Glutamatergic neuron (in vitro differentiated cells): ENCODE measurements around the gene KCNQ1. TPM values are rescaled to one million over a fixed set of nuclear protein-coding genes. Genes with fewer than 3 reads are reported as not detected.

Source experiments
- DNase-seq: peaks from one replicate; pipeline ENCODE4 v3.0.0; 2022
- H3K27ac Mint-ChIP-seq: one replicate; pipeline ENCODE4 v1.8.0; 2020; ENCODE audit warnings: mild to moderate bottlenecking, mixed read lengths, inconsistent platforms; ENCODE audit not compliant: unreplicated experiment
- H3K27me3 Mint-ChIP-seq: one replicate; pipeline ENCODE4 v1.8.0; 2020; ENCODE audit warnings: mild to moderate bottlenecking, moderate library complexity, mixed read lengths, inconsistent platforms; ENCODE audit not compliant: unreplicated experiment
- H3K36me3 Mint-ChIP-seq: one replicate; pipeline ENCODE4 v1.8.0; 2020; ENCODE audit warnings: mild to moderate bottlenecking, mixed read lengths, inconsistent platforms; ENCODE audit not compliant: unreplicated experiment
- H3K4me1 Mint-ChIP-seq: one replicate; pipeline ENCODE4 v1.8.0; 2020; ENCODE audit warnings: mild to moderate bottlenecking, low read depth, mixed read lengths, inconsistent platforms; ENCODE audit not compliant: unreplicated experiment
- H3K4me3 Mint-ChIP-seq: one replicate; pipeline ENCODE4 v1.8.0; 2020; ENCODE audit warnings: mild to moderate bottlenecking, mixed read lengths, inconsistent platforms; ENCODE audit not compliant: unreplicated experiment
- H3K9me3 Mint-ChIP-seq: one replicate; pipeline ENCODE4 v1.8.0; 2020; ENCODE audit warnings: mild to moderate bottlenecking, moderate library complexity, mixed read lengths, inconsistent platforms; ENCODE audit not compliant: unreplicated experiment
- total RNA-seq: library from RNA; stranded (reverse); fragmentation: NEBNext Ultra II Directional; extraction: Animal tissue kit (Norgen Biotek cat#: 25700); gene quantifications from one replicate; pipeline ENCODE4 v1.2.1, GENCODE V29; 2021; ENCODE audit not compliant: unreplicated experiment
- TF ChIP-seq, protein P1 (sequence below): fragments of 200-600 bp; sonication (generic); IDR thresholded peaks from one replicate; pipeline ENCODE4 v1.5.0; 2021; ENCODE audit not compliant: partially characterized antibody, unreplicated experiment

Gene KCNQ1
- total RNA-seq, 1 donor from 2014 or later, result 0.44 TPM

DNA sequence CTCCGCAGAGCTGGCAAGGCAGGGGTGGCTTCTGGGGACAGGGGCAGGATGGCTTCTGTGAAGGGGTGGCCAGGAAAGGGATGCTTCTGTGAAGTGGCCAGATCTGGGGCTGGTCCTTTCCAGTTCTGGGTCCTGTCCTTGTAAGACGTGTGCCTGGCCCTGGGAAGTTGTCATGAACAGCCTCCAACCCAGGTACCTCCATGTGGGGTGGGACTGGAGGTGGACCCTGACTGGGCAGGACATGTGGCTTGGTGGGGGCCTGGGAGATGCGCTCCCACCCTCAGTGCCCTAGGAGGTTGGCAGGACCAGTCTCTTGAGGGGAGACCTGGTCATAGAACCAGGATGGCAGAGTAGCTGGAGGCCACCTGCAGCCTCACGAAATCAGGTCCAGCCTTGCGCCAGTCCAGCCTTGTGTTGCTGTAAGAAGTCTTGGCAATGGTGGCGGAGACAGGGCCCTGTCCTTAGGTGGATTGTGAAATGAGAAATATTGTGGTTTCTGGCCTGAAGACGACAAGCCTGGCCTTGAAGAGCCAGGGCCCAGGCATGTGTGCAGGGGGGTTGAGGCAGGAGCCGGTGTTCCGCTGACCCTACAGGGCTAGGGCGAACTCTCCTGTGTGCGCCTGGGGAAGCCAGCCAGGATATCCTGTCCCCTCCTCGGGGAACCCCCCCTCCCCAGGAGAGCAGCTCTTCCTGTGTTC lies 2.6 kb downstream of the KCNQ1 start:
- H3K27me3 Mint-ChIP-seq, result peaks cover 24% of the 10 kb centered on the region
- no peak overlapping the region for H3K27ac Mint-ChIP-seq
- no peaks in the 10 kb centered on the region for H3K4me1 Mint-ChIP-seq
- TF ChIP-seq, protein P1, sequence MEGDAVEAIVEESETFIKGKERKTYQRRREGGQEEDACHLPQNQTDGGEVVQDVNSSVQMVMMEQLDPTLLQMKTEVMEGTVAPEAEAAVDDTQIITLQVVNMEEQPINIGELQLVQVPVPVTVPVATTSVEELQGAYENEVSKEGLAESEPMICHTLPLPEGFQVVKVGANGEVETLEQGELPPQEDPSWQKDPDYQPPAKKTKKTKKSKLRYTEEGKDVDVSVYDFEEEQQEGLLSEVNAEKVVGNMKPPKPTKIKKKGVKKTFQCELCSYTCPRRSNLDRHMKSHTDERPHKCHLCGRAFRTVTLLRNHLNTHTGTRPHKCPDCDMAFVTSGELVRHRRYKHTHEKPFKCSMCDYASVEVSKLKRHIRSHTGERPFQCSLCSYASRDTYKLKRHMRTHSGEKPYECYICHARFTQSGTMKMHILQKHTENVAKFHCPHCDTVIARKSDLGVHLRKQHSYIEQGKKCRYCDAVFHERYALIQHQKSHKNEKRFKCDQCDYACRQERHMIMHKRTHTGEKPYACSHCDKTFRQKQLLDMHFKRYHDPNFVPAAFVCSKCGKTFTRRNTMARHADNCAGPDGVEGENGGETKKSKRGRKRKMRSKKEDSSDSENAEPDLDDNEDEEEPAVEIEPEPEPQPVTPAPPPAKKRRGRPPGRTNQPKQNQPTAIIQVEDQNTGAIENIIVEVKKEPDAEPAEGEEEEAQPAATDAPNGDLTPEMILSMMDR, result no peak
- H3K4me3 Mint-ChIP-seq, result no peak overlapping the region
- peaks cover 5% of the 10 kb centered on the region for H3K9me3 Mint-ChIP-seq
- peak; percentile 6 for DNase-seq
- H3K36me3 Mint-ChIP-seq, result peaks cover 7% of the 10 kb centered on the region

GRCh38 chr11:2447951-2448650 lies 3.3 kb downstream of the KCNQ1 start:
- H3K27ac Mint-ChIP-seq, result no peak overlapping the region
- H3K36me3 Mint-ChIP-seq, result peaks cover 4% of the 10 kb centered on the region
- no peaks in the 10 kb centered on the region for H3K4me1 Mint-ChIP-seq
- peak; percentile 7 for DNase-seq
- H3K9me3 Mint-ChIP-seq, result peaks cover under 1% of the 10 kb centered on the region
- no peak overlapping the region for H3K4me3 Mint-ChIP-seq
- TF ChIP-seq, protein P1, result no peak
- H3K27me3 Mint-ChIP-seq, result peaks cover 22% of the 10 kb centered on the region

- Mint-ChIP-seq H3K4me1 (no peaks in the 10 kb centered on the region), H3K27ac (no peak overlapping the region), H3K27me3 (peaks cover 17% of the 10 kb centered on the region), H3K36me3 (no peaks in the 10 kb centered on the region), H3K9me3 (no peaks in the 10 kb centered on the region), H3K4me3 (no peak overlapping the region)
- no peak for DNase-seq
- TF ChIP-seq, protein P1, result no peak
These were observed 4.1 kb downstream of the KCNQ1 start for GRCh38 chr11:2448661-2449547.

- no peaks in the 10 kb centered on the region for H3K36me3 Mint-ChIP-seq
- no peak overlapping the region for H3K27ac Mint-ChIP-seq
- peak; percentile 8 for DNase-seq
- peaks cover 17% of the 10 kb centered on the region for H3K27me3 Mint-ChIP-seq
- H3K9me3 Mint-ChIP-seq, result no peaks in the 10 kb centered on the region
- TF ChIP-seq, protein P1, result no peak
- no peaks in the 10 kb centered on the region for H3K4me1 Mint-ChIP-seq
- H3K4me3 Mint-ChIP-seq, result no peak overlapping the region
These were observed 4.9 kb downstream of the KCNQ1 start for GRCh38 chr11:2449548-2450320.
